ENCODE data around the gene MAP3K2.
"Not testable (repeated sequence)": the region's sequence is repeated elsewhere in the genome, so short reads cannot be mapped to it uniquely, and the experiment has no call there.

MAP3K2 gene

GRCh38 chr2:127421116-127421800, 33.5 kb upstream of the MAP3K2 start:
- DNase-seq = no peak

GRCh38 chr2:127420039-127420864, 32.5 kb upstream of the MAP3K2 start:
- no peak for DNase-seq

- no peak for DNase-seq
Observed at GRCh38 chr2:127419448-127420038, 31.8 kb upstream of the MAP3K2 start.

- DNase-seq = no peak
Observed at GRCh38 chr2:127419112-127419430, 31.3 kb upstream of the MAP3K2 start.

- DNase-seq = no peak
Observed at GRCh38 chr2:127418300-127419111, 30.7 kb upstream of the MAP3K2 start, which contains the start of gene PROC. Gene PROC, plus strand, starts transcription at chr2:127418427. Its CDS starts 1,516 bp downstream, at chr2:127419943.

- no peak for DNase-seq
Observed at GRCh38 chr2:127417406-127417805, 29.6 kb upstream of the MAP3K2 start.

- DNase-seq = no peak
Observed at GRCh38 chr2:127416506-127417001, 28.8 kb upstream of the MAP3K2 start.

- peak; percentile 90 for DNase-seq
Observed at GRCh38 chr2:127415593-127416505, 28.1 kb upstream of the MAP3K2 start.

- no peak for DNase-seq
Observed at GRCh38 chr2:127414638-127415592, 27.1 kb upstream of the MAP3K2 start.

- DNase-seq = no peak
Observed at GRCh38 chr2:127413782-127414637, 26.2 kb upstream of the MAP3K2 start.

GRCh38 chr2:127413200-127413599, 25.4 kb upstream of the MAP3K2 start:
- no peak for DNase-seq

- DNase-seq = no peak
Observed at GRCh38 chr2:127411653-127412369, 24.0 kb upstream of the MAP3K2 start.

- peak; percentile 58 for DNase-seq
Observed at GRCh38 chr2:127410871-127411652, 23.3 kb upstream of the MAP3K2 start.

GRCh38 chr2:127409716-127410115, 21.9 kb upstream of the MAP3K2 start:
- DNase-seq = not testable (repeated sequence)

GRCh38 chr2:127408807-127409099, 21.0 kb upstream of the MAP3K2 start:
- DNase-seq = no peak

- peak; percentile 95 for DNase-seq
Observed at GRCh38 chr2:127408004-127408806, 20.4 kb upstream of the MAP3K2 start.

- DNase-seq = no peak
Observed at GRCh38 chr2:127407661-127408003, 19.9 kb upstream of the MAP3K2 start.
